ENCODE measurements around the gene PTTG1IP.

The PTTG1IP gene

DNA sequence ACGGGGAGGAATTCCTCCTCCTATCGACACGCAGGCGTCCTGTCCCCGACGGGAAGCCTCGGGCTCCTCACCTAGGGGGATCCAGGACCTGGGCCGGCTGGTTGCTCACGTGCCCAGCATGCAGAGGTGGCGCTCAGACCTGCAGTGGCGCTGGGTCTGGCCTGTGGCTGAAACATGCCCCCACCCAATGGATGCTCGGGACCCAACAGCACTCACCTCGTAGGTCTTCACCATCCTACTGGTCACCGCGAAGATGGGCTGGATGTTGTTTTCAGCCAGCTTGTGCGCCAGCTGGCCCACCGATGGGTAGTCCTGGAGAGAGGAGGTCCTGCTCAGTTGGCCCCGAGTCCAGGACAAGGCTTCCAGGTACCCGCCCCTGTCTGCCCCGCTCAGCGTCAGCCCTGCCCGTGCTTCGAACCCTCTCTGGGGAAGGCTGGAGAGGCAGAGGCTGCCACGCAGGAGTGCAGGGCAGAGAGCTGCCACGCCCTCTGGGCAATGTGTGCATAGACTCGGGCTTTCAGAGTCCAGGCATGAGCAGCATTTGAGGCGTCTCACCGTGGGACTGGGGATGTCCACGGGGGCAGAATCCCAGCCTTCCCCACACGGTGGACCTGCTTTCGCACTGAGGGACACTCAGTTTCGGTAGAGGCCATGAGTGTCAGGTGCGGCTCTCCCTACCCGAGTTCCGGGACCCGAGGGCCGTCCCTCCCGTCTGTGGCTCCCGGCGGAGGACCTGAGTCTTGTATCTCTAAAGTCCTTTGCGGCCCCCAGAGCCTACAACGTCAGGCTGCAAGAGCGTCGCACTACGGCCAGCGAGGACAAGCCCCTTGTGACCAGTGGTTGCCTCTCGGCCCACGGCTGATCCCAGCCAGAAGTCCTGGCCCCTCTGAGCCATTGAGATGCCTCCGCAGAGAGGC is 25.6 kb upstream of the PTTG1IP start:
- H3K4me3 ChIP-seq (ENCODE audit: low read depth, low read length), result no peak overlapping the region
- no peak for DNase-seq (ENCODE audit: low read depth)
- TF ChIP-seq, protein P1, sequence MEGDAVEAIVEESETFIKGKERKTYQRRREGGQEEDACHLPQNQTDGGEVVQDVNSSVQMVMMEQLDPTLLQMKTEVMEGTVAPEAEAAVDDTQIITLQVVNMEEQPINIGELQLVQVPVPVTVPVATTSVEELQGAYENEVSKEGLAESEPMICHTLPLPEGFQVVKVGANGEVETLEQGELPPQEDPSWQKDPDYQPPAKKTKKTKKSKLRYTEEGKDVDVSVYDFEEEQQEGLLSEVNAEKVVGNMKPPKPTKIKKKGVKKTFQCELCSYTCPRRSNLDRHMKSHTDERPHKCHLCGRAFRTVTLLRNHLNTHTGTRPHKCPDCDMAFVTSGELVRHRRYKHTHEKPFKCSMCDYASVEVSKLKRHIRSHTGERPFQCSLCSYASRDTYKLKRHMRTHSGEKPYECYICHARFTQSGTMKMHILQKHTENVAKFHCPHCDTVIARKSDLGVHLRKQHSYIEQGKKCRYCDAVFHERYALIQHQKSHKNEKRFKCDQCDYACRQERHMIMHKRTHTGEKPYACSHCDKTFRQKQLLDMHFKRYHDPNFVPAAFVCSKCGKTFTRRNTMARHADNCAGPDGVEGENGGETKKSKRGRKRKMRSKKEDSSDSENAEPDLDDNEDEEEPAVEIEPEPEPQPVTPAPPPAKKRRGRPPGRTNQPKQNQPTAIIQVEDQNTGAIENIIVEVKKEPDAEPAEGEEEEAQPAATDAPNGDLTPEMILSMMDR (conservative IDR thresholded peaks at IDR 0.05; ENCODE audit: low read depth, low read length), result no peak

DNA sequence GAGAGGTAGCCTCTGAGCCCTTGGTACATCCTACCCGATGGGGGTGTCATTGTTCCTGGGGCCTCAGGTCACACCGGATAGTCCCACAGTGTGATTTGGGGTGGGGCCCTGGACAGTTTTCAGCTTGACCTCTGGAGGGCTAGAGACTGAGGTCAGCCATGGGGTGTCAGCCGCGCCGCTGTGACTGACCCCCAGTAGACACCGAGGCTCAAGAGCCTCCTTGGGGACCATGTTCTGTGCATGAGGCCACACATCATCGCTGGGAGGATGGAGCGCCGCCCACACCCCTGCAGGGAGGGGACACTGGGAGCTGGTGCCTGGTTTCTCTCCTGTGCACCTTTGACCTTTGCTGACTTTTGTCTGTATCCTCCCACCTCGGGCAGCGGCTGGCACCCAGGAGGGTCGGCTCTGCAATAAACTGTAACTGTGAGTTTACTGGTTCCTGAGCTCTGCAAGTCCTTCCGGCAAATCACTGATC is 24.6 kb upstream of the PTTG1IP start:
- TF ChIP-seq, protein P1 (conservative IDR thresholded peaks at IDR 0.05; ENCODE audit: low read depth, low read length), result no peak
- no peak overlapping the region for H3K4me3 ChIP-seq (ENCODE audit: low read depth, low read length)
- DNase-seq (ENCODE audit: low read depth), result no peak

DNA sequence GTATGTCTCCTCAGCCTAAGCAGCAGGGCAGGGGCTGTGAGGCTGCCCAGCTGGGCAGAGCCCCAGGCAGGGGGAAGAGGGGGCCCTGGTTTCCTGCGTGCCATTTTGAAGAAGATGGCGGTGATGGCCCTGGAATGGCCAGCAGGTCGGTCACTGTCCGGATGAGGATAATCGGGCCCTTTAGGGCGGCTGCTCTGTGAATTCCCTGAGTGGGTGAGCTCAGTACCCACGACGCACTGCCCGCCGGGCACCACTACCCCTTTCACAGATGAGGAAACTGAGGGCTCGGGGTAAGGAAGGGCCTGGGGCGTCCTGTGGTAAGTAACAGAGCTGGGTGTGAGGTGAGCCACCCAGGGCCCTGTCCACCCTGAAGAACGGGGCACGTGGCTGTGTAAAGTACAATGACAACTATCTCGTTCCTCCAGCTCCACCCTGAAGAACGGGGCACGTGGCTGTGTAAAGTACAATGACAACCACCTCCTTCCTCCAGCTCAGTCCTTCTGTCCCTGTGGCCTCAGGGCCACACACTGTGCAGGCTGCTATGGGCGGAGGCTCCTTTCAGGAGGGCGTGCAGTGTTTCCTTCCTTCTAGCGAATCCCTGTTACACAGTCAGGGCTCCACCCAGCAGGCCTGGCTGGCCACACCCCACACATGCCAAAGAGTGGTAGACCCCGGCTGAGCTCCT is 24.0 kb upstream of the PTTG1IP start:
- no peak overlapping the region for H3K4me3 ChIP-seq (ENCODE audit: low read depth, low read length)

DNA sequence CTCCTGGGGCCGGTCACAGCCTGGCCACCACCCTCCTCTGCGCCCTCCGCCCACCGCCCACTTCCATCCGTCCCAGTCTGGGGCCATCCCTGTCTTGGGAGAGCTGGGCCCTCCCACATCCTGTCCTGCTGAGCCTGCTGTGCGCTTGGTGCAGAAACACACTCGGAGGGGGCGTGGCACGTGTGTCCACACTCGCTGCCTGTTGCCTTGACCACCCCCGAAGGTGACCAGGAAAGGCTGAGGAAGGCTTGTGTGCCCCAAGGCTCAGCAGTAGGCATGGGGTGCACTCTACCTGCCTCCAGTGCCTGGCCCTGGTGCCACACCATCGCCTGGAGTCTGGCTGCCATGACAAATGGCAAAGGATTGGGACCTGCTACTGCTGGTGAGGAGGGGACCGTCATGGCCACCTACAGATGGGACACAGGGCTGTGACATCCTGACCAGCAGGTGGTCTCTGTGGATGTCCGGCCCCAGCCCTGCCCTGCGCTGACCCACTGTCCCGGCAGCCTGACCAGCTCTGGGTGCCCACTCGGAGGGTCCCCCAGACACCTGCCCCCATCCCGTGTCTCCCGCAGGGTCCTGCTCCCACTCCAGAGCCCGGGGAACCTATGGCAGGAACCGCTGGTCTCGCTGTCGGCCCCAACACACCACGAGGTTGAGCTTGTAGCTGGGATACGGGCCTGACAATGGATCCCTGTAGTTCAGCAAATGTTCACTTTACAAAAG is 23.2 kb upstream of the PTTG1IP start:
- TF ChIP-seq, protein P1 (conservative IDR thresholded peaks at IDR 0.05; ENCODE audit: low read depth, low read length), result no peak
- DNase-seq (ENCODE audit: low read depth), result no peak
- no peak overlapping the region for H3K4me3 ChIP-seq (ENCODE audit: low read depth, low read length)

More for the DNA sequence above, 24.0 kb upstream of the PTTG1IP start:
- DNase-seq (ENCODE audit: low read depth), result no peak
- TF ChIP-seq, protein P1 (conservative IDR thresholded peaks at IDR 0.05; ENCODE audit: low read depth, low read length), result no peak

DNA sequence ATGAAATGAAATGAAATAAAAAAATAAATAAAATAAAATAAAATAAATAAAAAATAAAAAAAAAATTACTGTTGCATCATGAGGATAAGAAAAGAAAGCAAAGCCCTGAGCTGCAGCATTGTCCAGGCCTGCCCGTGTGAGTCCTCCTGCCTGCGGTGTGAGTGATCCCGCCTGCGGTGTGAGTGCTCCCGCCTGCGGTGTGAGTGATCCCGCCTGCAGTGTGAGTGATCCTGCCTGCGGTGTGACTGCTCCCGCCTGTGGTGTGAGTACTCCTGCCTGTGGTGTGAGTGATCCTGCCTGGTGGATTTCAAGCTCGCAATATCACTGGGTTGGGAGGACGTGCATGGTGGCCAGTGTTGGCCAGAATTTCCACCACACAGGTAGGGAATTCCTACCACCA is 22.4 kb upstream of the PTTG1IP start:
- no peak for DNase-seq (ENCODE audit: low read depth)
- TF ChIP-seq, protein P1 (conservative IDR thresholded peaks at IDR 0.05; ENCODE audit: low read depth, low read length), result no peak
- no peak overlapping the region for H3K4me3 ChIP-seq (ENCODE audit: low read depth, low read length)

DNA sequence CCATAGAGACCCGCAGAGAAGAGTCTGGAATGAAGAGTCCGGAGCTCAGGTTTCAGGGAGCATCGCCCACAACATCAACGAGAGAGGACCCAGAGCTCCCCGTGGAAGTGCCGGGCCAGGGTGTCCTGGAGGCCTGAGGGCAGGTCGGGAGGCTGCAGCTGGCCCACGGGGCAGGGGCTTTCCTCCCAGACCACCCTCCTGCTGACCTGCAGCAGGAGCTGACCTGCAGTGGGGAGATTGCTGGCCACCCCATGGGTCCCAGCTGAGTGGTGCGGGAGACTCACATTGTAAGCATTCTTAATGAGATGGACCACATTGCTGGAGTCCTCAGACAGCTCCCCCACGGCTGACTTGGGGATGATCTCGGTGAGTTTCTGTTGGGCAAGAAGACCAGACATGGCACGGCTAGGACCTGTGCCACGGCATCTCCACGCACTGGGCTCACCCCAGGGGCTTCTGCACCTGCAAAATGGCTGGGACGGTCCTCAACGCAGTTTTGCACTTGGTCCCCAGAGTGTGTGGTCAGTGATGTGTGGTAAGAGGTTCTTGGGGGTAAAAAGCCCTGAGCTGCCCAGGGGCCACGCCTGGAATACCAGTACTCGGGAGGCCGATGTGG is 21.3 kb upstream of the PTTG1IP start:
- no peak for DNase-seq (ENCODE audit: low read depth)
- TF ChIP-seq, protein P1 (conservative IDR thresholded peaks at IDR 0.05; ENCODE audit: low read depth, low read length), result no peak
- H3K4me3 ChIP-seq (ENCODE audit: low read depth, low read length), result no peak overlapping the region

Data from choroid plexus epithelial cell (primary cell).